Lower leg skin (tissue), 4 donors: ENCODE measurements around the gene CCDC141. TPM values are rescaled to one million over a fixed set of nuclear protein-coding genes. Genes with fewer than 3 reads are reported as not detected.

ENCODE experiments used
- DNase-seq, 2 donors: peaks; one replicate each; pipeline ENCODE4 v3.0.0-alpha.2; 2019; ENCODE audit warnings: low spot score in 2 of 2
- H3K4me3 ChIP-seq: fragments of 200-600 bp; sonication (generic); 2 replicates; pipeline ENCODE4 v1.5.1; 2017; ENCODE audit warnings: mild to moderate bottlenecking, low read depth; ENCODE audit not compliant: poor library complexity, severe bottlenecking
- POLR2A ChIP-seq, 2 donors: fragments of 450-650 bp; IDR thresholded peaks; one replicate each; pipeline ENCODE4 v1.6.1; 2016 to 2017; ENCODE audit warnings: antibody characterized with exemption in 2 of 2, mild to moderate bottlenecking in 1 of 2, moderate library complexity in 1 of 2
- WGBS, 2 donors: methylation state at CpG; one replicate each; pipeline ENCODE4 v1.1.5; 2018; 5-methylcytosine and 5-hydroxymethylcytosine counted together
- intact Hi-C: fragments of 100-400 bp; cut with DNase I; formaldehyde crosslinking; loops from one replicate; pipeline ENCODE4 v1.15.0; 2023; ENCODE audit warnings: low total_unique reads
- total RNA-seq, 4 donors: library from RNA; depleted of rRNA; stranded (reverse); fragments of >200 nt; gene quantifications; one replicate each; pipeline ENCODE4 v1.1.0, GENCODE V29; 2016
- TF ChIP-seq, protein P1 (sequence below), 3 donors: fragments of 450-650 bp; IDR thresholded peaks; one replicate each; pipeline ENCODE4 v1.5.1; 2016; ENCODE audit warnings: antibody characterized with exemption in 3 of 3, mild to moderate bottlenecking in 3 of 3, moderate library complexity in 2 of 3

Gene CCDC141
- total RNA-seq, 4 donors from 2014 or later: 0.15 to 0.71 (median 0.17) TPM; not detected in 1

DNA sequence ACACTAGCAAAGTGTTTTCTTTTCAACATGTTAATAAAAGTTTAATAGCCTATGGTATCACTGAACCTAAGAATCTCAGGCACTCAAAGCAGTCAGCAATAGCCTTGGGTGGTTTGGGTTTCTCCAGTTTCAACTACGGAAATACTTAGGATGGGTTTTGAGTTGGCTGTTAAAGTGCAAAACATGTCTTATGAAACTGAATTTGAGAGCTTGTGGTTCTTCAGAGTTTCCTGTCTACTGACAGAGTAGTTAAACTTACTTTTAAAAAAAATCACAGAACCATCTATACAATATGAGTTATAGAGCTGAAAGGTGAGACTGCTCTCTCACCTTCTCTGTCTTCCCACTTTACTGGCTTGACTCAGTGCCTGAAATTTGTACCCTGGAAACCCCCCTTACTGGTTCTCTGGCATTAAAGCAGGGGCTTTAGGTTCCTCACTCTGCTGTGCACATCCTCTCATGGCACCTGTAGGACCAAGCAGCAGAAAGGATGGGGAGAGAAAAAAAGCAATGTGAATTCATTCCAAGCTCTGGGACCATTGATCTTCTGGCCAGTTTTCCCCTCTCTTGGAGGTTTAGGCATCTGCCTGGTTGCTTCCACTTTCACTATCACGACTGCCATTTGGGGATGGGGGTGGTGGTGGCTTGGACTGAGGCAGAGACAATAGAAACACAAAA is 18.1 kb downstream of the CCDC141 start:
- DNase-seq: no peak
- intact Hi-C loops: no loop called here
- no peak overlapping the region for H3K4me3 ChIP-seq
- no peak for TF ChIP-seq POLR2A (IDR thresholded peaks at IDR 0.05)
- TF ChIP-seq, protein P1, sequence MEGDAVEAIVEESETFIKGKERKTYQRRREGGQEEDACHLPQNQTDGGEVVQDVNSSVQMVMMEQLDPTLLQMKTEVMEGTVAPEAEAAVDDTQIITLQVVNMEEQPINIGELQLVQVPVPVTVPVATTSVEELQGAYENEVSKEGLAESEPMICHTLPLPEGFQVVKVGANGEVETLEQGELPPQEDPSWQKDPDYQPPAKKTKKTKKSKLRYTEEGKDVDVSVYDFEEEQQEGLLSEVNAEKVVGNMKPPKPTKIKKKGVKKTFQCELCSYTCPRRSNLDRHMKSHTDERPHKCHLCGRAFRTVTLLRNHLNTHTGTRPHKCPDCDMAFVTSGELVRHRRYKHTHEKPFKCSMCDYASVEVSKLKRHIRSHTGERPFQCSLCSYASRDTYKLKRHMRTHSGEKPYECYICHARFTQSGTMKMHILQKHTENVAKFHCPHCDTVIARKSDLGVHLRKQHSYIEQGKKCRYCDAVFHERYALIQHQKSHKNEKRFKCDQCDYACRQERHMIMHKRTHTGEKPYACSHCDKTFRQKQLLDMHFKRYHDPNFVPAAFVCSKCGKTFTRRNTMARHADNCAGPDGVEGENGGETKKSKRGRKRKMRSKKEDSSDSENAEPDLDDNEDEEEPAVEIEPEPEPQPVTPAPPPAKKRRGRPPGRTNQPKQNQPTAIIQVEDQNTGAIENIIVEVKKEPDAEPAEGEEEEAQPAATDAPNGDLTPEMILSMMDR (IDR thresholded peaks at IDR 0.05): no peak
- WGBS, 2 donors: 12% methylated on average over 2 of the region's 2 CpGs

GRCh38 chr2:179024445-179024844 is 25.5 kb downstream of the CCDC141 start:
- 78 to 82% methylated on average over 2 of the region's 2 CpGs for WGBS, 2 donors
- intact Hi-C loops: no loop called here
- no peak overlapping the region for H3K4me3 ChIP-seq
- TF ChIP-seq, protein P1 (IDR thresholded peaks at IDR 0.05): no peak
- TF ChIP-seq POLR2A (IDR thresholded peaks at IDR 0.05): no peak
- no peak for DNase-seq

- no peak for DNase-seq
- intact Hi-C loops: no loop called here
- TF ChIP-seq, protein P1 (IDR thresholded peaks at IDR 0.05): no peak
- no peak for TF ChIP-seq POLR2A (IDR thresholded peaks at IDR 0.05)
- no peak overlapping the region for H3K4me3 ChIP-seq
- 84 to 88% methylated on average over 5 of the region's 5 CpGs for WGBS, 2 donors
Measured at GRCh38 chr2:179022685-179023084, 27.3 kb downstream of the CCDC141 start.

- 55 to 69% methylated on average over 2 of the region's 2 CpGs for WGBS, 2 donors
- H3K4me3 ChIP-seq: no peak overlapping the region
- TF ChIP-seq, protein P1 (IDR thresholded peaks at IDR 0.05): no peak
- TF ChIP-seq POLR2A (IDR thresholded peaks at IDR 0.05): no peak
- no peak for DNase-seq
- intact Hi-C loops: no loop called here
Measured at GRCh38 chr2:179021258-179021657, 28.7 kb downstream of the CCDC141 start.

DNA sequence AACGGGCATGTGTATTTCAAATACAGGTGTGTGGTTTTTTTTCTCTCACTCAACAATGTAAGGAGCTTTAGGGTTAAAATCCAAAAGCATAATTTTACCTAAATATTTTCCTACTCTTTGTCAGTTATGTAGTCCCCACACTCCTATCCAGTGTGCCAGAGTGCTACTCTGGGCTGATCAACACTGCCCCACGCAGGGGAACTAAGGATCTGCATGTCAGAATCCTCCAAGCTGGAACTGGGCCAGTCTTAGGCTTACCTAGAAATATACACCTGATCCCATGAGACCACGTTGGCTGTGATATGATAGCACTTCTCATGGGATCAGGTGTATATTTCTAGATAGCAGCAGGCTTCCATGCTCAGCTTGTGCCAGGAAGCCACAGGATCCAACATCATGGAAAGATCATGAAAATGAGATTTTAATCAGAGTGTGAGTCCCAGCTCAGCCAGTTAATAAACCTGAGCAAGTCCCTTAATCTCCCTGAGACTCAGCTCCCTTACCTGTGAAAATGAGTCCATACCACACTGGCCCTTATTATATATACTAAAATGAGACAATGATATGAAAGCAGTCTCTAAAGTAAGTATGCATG is 29.7 kb downstream of the CCDC141 start:
- 31 to 57% methylated on average over 3 of the region's 3 CpGs for WGBS, 2 donors
- H3K4me3 ChIP-seq: no peak overlapping the region
- no peak for DNase-seq
- intact Hi-C loops: no loop called here
- no peak for TF ChIP-seq POLR2A (IDR thresholded peaks at IDR 0.05)
- TF ChIP-seq, protein P1 (IDR thresholded peaks at IDR 0.05): no peak
